Measurements from ENCODE around the gene RORC. TPM values are rescaled to one million over a fixed set of nuclear protein-coding genes. Genes with fewer than 3 reads are reported as not detected.

RORC gene
- total RNA-seq, 3 donors from 2014 or later: 7.8 to 48.6 (median 24.9) TPM

DNA sequence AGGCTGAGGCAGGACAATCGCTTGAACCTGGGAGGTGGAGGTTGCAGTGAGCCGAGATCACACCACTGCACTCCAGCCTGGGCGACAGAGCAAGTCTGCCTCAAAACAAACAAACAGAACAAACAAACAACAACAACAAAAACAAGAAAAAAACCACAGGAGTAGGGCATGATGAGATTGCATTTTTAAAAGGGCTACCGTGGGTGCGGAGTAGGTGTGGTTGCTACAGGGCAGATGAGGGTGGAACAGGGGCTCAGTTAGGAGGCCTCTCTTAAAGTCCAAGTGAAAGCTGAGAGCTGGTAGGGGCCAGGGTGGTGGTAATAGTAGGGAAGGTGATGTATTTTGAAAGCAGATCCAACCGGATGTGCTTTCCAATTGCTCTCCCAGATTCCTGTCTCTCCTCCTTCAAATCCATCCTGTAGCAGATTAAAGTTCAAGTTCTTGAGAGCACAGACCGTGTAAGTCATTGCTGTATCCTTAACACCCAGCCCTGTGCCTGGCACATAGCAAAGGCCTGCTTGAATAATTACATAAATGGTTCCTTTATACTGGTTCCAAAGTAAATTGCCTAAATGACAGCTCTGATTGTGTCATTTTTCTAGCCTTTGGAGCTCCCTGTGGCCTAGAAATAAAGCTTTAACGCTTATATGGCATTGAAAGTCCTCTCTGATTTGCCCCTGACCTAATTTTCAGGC lies 22.2 kb downstream of the RORC start:
- Histone ChIP-seq H3K9me3 (no peaks in the 10 kb centered on the region), H3K27me3 (no peaks in the 10 kb centered on the region), H3K27ac (peak overlapping the region in 1 of 2 donors; percentile 40), H3K4me1 (no peaks in the 10 kb centered on the region), H3K36me3 (no peaks in the 10 kb centered on the region), H3K4me3 (no peak overlapping the region)
- intact Hi-C loops (cut with DNase I; ENCODE audit: low total_unique reads): loop anchor here (5.0 kb wide), 1 partner anchor 1347 kb away; no protein-coding TSS in a partner anchor
- DNase-seq (ENCODE audit: low spot score in 2 of 2): no peak
- no peak for TF ChIP-seq POLR2AphosphoS5 (IDR thresholded peaks at IDR 0.05)
- TF ChIP-seq, protein P1, sequence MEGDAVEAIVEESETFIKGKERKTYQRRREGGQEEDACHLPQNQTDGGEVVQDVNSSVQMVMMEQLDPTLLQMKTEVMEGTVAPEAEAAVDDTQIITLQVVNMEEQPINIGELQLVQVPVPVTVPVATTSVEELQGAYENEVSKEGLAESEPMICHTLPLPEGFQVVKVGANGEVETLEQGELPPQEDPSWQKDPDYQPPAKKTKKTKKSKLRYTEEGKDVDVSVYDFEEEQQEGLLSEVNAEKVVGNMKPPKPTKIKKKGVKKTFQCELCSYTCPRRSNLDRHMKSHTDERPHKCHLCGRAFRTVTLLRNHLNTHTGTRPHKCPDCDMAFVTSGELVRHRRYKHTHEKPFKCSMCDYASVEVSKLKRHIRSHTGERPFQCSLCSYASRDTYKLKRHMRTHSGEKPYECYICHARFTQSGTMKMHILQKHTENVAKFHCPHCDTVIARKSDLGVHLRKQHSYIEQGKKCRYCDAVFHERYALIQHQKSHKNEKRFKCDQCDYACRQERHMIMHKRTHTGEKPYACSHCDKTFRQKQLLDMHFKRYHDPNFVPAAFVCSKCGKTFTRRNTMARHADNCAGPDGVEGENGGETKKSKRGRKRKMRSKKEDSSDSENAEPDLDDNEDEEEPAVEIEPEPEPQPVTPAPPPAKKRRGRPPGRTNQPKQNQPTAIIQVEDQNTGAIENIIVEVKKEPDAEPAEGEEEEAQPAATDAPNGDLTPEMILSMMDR (IDR thresholded peaks at IDR 0.05): peak in 1 of 3 donors; percentile 4

DNA sequence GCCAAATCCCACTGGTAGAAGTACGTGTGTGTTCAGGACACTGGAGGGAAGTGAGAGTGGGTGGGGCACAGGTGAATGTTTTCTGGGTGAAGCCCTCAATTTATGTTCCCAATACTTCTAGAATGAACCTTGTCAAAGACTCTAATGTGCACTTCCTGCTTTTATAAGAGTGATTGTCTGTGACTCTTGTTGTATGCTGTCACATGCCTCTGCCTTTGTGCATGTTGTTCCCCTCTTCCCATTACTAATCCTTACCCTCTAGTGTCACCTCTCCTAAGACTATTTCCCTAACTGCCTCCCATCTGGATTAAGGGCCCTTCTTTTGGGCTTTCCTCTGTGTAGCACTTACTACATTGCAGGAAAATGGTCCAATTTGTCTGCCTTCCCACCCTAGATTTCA lies 23.8 kb downstream of the RORC start:
- no peak overlapping the region for H3K27ac ChIP-seq
- no peak for DNase-seq (ENCODE audit: low spot score in 2 of 2)
- intact Hi-C loops (cut with DNase I; ENCODE audit: low total_unique reads): loop anchor here (5.0 kb wide), 1 partner anchor 1345 kb away; no protein-coding TSS in a partner anchor

DNA sequence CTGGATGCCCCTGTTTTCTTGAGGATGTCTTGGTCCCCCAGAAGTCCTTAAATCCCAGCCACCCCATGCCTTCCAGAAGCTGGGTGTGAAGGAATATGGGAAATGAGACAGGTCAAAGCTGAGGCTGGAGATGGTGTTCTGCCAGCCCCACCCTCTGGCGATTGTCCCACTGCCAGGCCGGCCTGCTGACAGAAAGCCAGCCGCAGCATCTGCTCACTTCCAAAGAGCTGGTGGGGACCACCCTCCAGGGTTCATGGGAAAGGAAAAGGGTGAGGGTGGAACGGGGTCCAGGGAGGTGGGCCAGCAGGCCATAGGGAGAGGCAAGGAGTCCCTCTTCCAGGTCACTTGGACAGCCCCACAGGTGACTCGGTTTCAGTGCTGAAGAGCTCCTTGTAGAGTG lies 24.5 kb downstream of the RORC start:
- Histone ChIP-seq H3K27ac (no peak overlapping the region), H3K4me3 (no peak overlapping the region), H3K36me3 (no peaks in the 10 kb centered on the region), H3K4me1 (no peaks in the 10 kb centered on the region), H3K9me3 (no peaks in the 10 kb centered on the region), H3K27me3 (no peaks in the 10 kb centered on the region)
- intact Hi-C loops (cut with DNase I; ENCODE audit: low total_unique reads): loop anchor here (5.0 kb wide), 1 partner anchor 1345 kb away; no protein-coding TSS in a partner anchor
- TF ChIP-seq POLR2A (IDR thresholded peaks at IDR 0.05) (no peak), POLR2AphosphoS5 (IDR thresholded peaks at IDR 0.05) (no peak)
- TF ChIP-seq, protein P1 (IDR thresholded peaks at IDR 0.05): no peak
- no peak for DNase-seq (ENCODE audit: low spot score in 2 of 2)

More for the DNA sequence above, 23.8 kb downstream of the RORC start:
- no peaks in the 10 kb centered on the region for H3K27me3 ChIP-seq
- no peaks in the 10 kb centered on the region for H3K4me1 ChIP-seq
- H3K9me3 ChIP-seq: no peaks in the 10 kb centered on the region
- H3K4me3 ChIP-seq: no peak overlapping the region
- TF ChIP-seq POLR2A (IDR thresholded peaks at IDR 0.05) (no peak), POLR2AphosphoS5 (IDR thresholded peaks at IDR 0.05) (no peak)
- TF ChIP-seq, protein P1 (IDR thresholded peaks at IDR 0.05): no peak
- no peaks in the 10 kb centered on the region for H3K36me3 ChIP-seq

DNA sequence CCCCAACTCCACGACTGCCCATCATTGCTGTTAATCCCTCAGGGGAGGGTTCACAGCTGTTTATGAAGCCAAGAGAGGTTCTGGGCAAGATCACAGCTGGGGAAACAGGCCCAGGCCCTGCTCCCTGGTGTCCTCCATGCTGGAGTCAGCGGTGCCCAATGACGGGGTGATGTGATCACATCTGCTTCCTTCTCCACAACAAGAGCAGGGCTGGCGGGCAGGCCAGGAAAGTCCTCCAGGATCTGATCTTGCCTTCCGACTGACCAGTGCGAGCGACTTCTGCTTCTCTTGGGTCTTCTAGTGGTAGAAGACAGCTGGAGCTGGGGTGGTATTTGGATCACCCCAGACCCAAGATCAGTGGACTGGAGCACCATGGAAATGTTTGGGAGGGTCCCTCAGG lies 25.4 kb downstream of the RORC start:
- no peaks in the 10 kb centered on the region for H3K36me3 ChIP-seq
- no peak for TF ChIP-seq POLR2AphosphoS5 (IDR thresholded peaks at IDR 0.05)
- TF ChIP-seq, protein P1 (IDR thresholded peaks at IDR 0.05): no peak
- TF ChIP-seq POLR2A (IDR thresholded peaks at IDR 0.05): no peak
- no peak overlapping the region for H3K27ac ChIP-seq
- H3K27me3 ChIP-seq: no peaks in the 10 kb centered on the region
- H3K4me3 ChIP-seq: no peak overlapping the region
- H3K9me3 ChIP-seq: no peaks in the 10 kb centered on the region
- no peaks in the 10 kb centered on the region for H3K4me1 ChIP-seq
- DNase-seq (ENCODE audit: low spot score in 2 of 2): no peak
- intact Hi-C loops (cut with DNase I; ENCODE audit: low total_unique reads): loop anchor here (5.0 kb wide), 1 partner anchor 1344 kb away; no protein-coding TSS in a partner anchor

DNA sequence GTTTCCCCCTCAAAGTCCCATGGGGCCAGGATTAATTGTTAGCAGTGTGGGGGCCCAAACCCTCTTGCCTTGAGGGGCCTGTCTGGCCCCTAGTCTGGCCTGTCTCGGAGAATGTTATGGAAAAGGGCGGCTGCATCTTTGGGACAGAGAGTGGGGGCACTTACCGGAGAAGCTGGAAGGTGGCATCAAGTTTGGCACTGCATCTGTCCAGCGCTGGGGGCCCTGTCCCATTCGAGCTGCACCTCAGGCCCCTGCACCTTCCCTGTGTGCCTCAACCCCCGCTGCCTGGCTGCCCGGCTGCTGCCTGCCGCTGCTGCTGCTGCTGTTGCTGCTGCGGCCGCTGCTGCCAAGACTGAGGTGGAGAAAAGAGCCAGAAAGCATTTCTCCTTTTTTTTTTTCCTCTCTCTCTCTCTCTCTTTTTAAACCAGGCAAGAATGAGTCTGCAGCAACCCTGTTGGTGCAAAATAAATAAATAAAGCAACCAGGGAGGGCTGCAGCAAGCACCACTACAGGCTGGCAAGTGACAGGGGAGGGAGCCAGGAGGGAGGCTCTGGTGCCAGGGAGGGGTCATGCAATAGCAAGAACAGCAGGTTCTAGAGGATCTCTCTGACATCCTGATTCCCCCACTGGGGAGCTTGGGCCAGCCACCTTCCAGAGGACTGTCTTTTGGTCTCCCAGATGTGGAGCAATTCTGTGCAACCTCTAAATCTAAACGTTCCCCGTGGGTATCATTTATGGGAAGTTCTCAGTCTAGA lies 26.4 kb downstream of the RORC start, which contains the start of gene LINGO4:
LINGO4 (minus strand) TSS at position 354 of the 755 bp plus-strand sequence. CDS start 2,715 bp downstream, outside the sequence.
- TF ChIP-seq POLR2AphosphoS5 (IDR thresholded peaks at IDR 0.05) (no peak), POLR2A (IDR thresholded peaks at IDR 0.05) (no peak)
- TF ChIP-seq, protein P1 (IDR thresholded peaks at IDR 0.05): no peak
- Histone ChIP-seq H3K27me3 (no peaks in the 10 kb centered on the region), H3K9me3 (no peaks in the 10 kb centered on the region), H3K36me3 (no peaks in the 10 kb centered on the region), H3K27ac (no peak within 1 kb of the TSS), H3K4me1 (no peaks in the 10 kb centered on the region), H3K4me3 (no peak within 1 kb of the TSS)
- intact Hi-C loops (cut with DNase I; ENCODE audit: low total_unique reads): loop anchor here (5.0 kb wide), 1 partner anchor 1343 kb away; no protein-coding TSS in a partner anchor
- DNase-seq (ENCODE audit: low spot score in 2 of 2): no peak

Measured in breast epithelium (tissue), 4 donors.